ENCODE data around the gene ZNF791.
A peak's percentile ranks its signal among the peaks of the same experiment; 100 is the strongest.

Gene ZNF791

DNA sequence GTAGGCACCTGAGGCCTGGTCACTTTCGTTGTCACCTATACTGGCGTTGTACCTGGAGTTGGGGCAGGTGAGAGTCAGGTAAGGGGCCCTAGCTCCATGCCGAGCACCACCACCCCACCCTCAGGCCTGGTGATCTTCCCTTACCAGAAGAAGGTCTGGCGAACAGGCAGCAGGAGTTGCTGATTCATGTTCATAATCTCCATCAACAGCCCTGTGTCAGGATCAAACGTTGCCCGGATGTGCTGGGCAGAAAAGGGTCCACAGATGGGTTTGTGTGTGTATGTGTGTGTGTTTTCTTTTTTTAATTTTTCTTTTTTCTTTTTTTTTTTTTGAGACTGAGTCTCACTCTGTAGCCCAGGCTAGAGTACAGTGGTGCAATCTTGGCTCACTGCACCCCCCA, 41.5 kb downstream of the ZNF791 start:
- in situ Hi-C loops (cut with MboI; ENCODE audit: low pct_unique_long_range_greater_than_20kb, low sequenced_read_pairs, unreplicated experiment) = no loop called here
- TF ChIP-seq, protein P1, sequence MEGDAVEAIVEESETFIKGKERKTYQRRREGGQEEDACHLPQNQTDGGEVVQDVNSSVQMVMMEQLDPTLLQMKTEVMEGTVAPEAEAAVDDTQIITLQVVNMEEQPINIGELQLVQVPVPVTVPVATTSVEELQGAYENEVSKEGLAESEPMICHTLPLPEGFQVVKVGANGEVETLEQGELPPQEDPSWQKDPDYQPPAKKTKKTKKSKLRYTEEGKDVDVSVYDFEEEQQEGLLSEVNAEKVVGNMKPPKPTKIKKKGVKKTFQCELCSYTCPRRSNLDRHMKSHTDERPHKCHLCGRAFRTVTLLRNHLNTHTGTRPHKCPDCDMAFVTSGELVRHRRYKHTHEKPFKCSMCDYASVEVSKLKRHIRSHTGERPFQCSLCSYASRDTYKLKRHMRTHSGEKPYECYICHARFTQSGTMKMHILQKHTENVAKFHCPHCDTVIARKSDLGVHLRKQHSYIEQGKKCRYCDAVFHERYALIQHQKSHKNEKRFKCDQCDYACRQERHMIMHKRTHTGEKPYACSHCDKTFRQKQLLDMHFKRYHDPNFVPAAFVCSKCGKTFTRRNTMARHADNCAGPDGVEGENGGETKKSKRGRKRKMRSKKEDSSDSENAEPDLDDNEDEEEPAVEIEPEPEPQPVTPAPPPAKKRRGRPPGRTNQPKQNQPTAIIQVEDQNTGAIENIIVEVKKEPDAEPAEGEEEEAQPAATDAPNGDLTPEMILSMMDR (IDR thresholded peaks at IDR 0.05; ENCODE audit: extremely low read depth, insufficient read depth, missing control alignments) = no peak
- no peak for DNase-seq (ENCODE audit: low spot score)

DNA sequence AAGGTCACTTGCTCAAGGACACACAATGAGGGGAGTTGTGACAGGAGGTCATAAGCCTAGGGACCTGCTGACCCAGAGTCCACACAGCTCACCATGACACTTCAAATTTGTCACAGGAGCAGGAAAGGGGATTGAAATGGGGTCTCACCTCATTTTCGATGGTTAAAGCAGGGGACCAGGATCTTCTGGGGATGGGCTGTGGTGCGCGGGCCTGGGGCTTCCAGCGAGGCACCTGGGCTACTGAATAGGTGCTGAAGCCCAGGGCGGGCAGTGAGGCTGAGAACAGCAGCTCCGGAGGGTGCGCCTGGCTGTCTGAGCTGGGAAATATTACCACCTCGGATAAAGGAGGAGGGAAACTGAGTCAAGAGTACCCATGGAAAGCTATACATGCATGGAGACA, 44.8 kb downstream of the ZNF791 start:
- in situ Hi-C loops (cut with MboI; ENCODE audit: low pct_unique_long_range_greater_than_20kb, low sequenced_read_pairs, unreplicated experiment) = no loop called here
- TF ChIP-seq, protein P1 (IDR thresholded peaks at IDR 0.05; ENCODE audit: extremely low read depth, insufficient read depth, missing control alignments) = no peak
- no peak for DNase-seq (ENCODE audit: low spot score)

DNA sequence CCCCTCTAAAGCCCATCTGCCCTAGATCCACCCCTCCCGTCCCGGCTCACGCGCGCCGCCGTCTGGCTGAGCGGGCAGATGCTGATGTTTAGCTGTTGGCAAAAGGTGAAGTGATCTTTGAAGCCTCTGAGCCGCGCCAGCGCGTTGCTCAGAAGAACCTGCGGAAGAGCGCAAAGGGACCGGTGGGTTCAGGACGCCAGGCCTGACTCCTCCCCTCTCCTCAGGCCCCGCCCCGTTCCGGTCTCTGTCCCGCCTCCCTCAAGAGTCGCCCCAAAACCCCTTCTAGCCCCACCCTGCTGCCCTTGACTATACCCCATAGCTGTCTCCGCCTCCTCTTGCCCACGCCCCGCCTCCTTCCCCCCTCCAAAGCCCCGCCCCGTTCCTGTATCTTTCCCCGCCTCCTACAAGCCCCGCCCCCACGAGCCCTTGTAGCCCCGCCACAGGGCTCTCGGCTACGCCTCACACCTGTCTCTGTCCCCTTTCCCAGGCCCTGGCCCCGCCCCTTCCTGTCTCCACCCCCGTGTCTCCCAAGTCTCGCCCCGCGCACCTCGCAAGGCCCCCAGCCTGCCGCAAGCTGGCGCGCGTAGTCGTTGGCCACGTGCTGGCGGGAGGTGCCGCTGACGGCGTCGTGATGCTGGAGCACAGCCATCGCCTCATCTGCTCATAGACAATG, 46.3 kb downstream of the ZNF791 start:
- TF ChIP-seq, protein P1 (IDR thresholded peaks at IDR 0.05; ENCODE audit: extremely low read depth, insufficient read depth, missing control alignments) = no peak
- in situ Hi-C loops (cut with MboI; ENCODE audit: low pct_unique_long_range_greater_than_20kb, low sequenced_read_pairs, unreplicated experiment) = no loop called here
- peak; percentile 64 for DNase-seq (ENCODE audit: low spot score)

DNA sequence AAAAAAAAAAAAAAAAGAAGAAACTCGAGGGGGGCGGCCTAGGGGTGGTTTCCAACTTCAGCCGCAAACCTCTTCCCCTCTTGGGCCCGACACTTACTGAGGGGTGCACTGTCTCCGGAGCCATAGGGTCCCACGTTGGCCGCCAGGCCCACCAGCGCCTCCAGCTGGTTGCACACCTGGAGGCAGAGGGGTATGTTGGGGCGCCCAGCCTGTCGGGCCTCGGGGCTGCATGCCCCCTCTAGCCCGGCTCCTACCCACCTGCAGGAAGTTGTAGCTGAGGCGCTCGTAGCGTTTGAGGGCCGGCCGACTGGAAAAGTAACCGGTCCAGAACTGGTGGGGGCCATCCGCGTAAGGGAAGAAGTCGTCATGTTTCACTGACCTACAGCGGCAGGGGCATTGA, 47.2 kb downstream of the ZNF791 start:
- no peak for DNase-seq (ENCODE audit: low spot score)
- in situ Hi-C loops (cut with MboI; ENCODE audit: low pct_unique_long_range_greater_than_20kb, low sequenced_read_pairs, unreplicated experiment) = no loop called here
- TF ChIP-seq, protein P1 (IDR thresholded peaks at IDR 0.05; ENCODE audit: extremely low read depth, insufficient read depth, missing control alignments) = no peak

DNA sequence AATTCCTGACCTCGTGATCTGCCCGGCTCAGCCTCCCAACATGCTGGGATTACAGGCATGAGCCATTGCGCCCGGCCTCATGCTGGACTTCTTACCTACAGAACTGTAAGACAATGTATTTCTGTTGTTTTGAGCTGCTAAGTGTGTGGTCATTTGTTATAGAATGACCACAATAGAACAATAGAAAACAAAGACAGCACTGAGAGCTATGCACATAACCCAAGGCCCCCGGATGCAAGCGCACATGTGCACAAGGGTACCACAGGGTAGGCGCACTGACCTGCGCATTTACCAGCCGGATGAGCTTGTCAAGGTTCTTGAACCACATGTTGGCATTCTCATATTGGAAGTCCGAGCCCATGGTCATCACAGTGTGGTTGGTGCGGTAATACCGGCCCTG, 50.3 kb downstream of the ZNF791 start:
- in situ Hi-C loops (cut with MboI; ENCODE audit: low pct_unique_long_range_greater_than_20kb, low sequenced_read_pairs, unreplicated experiment) = no loop called here
- no peak for DNase-seq (ENCODE audit: low spot score)
- TF ChIP-seq, protein P1 (IDR thresholded peaks at IDR 0.05; ENCODE audit: extremely low read depth, insufficient read depth, missing control alignments) = no peak

DNA sequence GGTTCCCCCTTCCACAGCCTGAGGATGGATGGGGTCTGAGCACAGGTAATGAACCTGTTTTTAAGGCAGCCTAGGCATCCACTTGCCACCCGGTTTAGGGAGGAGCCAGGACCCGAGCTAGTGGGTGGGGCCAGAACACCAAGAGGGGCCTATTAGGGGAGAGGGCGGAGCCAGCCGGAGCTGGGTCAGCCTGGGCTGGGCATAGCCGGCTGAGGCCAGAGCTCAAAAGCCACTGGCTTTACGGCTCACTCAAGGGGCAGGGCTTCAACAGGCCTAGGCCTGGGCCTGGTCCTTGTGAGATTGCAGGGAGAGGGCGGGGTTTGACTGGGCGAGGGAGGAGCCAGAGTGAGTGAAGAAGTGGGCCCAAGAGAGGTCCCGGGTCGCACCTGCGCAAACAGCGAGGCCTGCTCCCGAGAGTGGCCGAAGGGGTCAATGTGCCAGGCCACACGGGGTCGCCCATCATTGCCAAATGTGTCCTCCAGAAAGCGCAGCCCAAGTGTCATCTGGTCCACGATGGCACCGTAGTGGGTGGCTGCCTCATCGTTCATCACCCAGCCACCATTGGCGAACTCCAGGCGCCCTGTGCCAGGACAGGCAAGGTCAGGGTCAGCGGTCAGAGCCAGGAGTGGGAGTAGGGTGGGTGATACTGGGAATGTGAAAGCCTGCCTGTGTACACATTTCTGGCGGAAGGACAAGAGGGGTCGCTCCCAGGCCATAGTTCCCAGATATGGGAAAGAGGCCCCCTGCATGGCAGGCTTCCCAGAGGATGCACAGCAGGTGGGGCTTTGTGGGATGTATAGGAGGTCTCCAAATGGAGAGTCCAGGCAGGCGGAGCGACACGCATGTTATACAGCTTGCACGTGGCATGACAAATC, 53.9 kb downstream of the ZNF791 start:
- TF ChIP-seq, protein P1 (IDR thresholded peaks at IDR 0.05; ENCODE audit: extremely low read depth, insufficient read depth, missing control alignments) = no peak
- in situ Hi-C loops (cut with MboI; ENCODE audit: low pct_unique_long_range_greater_than_20kb, low sequenced_read_pairs, unreplicated experiment) = no loop called here
- no peak for DNase-seq (ENCODE audit: low spot score)
